ENCODE data around the gene NCAM1. TPM values are rescaled to one million over a fixed set of nuclear protein-coding genes. Genes with fewer than 3 reads are reported as not detected.

The NCAM1 gene
- total RNA-seq, 1 experiment from 2014 or later: 0.22 TPM

- BruUV-seq (replicated peaks): no TSS peak
- peaks cover 54% of the 10 kb centered on the region for H3K27me3 ChIP-seq (ENCODE audit: insufficient read depth, low read length)
These were observed 10.6 kb downstream of the NCAM1 start for GRCh38 chr11:112971827-112972226.

More at GRCh38 chr11:112971827-112972226, 10.6 kb downstream of the NCAM1 start:
- Histone ChIP-seq H3K79me2 (ENCODE audit: insufficient read depth, low read length) (no peaks in the 10 kb centered on the region), H3K9ac (ENCODE audit: low read length) (no peak overlapping the region), H3K9me2 (ENCODE audit: insufficient read depth) (no peaks in the 10 kb centered on the region), H3K4me1 (ENCODE audit: control insufficient read depth in 1 of 2, insufficient read depth in 2 of 2, low read length in 2 of 2) (no peaks in the 10 kb centered on the region), H2AFZ (ENCODE audit: low read depth, low read length, poor library complexity, severe bottlenecking) (no peak overlapping the region), H3K36me3 (ENCODE audit: control insufficient read depth in 1 of 2, insufficient read depth in 2 of 2, low read length in 2 of 2) (no peaks in the 10 kb centered on the region), H3K4me3 (replicated peaks in 1 of 2; ENCODE audit: low read depth in 1 of 2, low read length in 2 of 2) (no peak overlapping the region), H3K4me2 (ENCODE audit: low read length) (no peak overlapping the region), H3K9me3 (ENCODE audit: control insufficient read depth in 1 of 2, insufficient read depth in 1 of 2, low read depth in 1 of 2, low read length in 2 of 2) (no peaks in the 10 kb centered on the region), H4K20me1 (ENCODE audit: insufficient read depth) (no peaks in the 10 kb centered on the region), H3K27ac (ENCODE audit: low read depth, low read length) (no peak overlapping the region)
- ATAC-seq: no peak
- intact Hi-C loops (cut with micrococcal nuclease): no loop called here
- no peak for DNase-seq (ENCODE audit: low read depth, low spot score)
- no peak for TF ChIP-seq CEBPB (IDR thresholded peaks at IDR 0.05; ENCODE audit: low read depth)
- TF ChIP-seq, protein P1, sequence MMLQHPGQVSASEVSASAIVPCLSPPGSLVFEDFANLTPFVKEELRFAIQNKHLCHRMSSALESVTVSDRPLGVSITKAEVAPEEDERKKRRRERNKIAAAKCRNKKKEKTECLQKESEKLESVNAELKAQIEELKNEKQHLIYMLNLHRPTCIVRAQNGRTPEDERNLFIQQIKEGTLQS (IDR thresholded peaks at IDR 0.05): no peak
- TF ChIP-seq, protein P2, sequence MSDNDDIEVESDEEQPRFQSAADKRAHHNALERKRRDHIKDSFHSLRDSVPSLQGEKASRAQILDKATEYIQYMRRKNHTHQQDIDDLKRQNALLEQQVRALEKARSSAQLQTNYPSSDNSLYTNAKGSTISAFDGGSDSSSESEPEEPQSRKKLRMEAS (IDR thresholded peaks at IDR 0.05): no peak
- TF ChIP-seq SRF (IDR thresholded peaks at IDR 0.05; ENCODE audit: low read depth): no peak
- TF ChIP-seq TCF7L2 (IDR thresholded peaks at IDR 0.05; ENCODE audit: borderline replicate concordance, extremely low read depth, insufficient read depth, insufficient read length): no peak
- TF ChIP-seq CTCF (IDR thresholded peaks at IDR 0.05 in 2 of 3, conservative IDR thresholded peaks at IDR 0.05 in 1 of 3; ENCODE audit: borderline replicate concordance in 1 of 3, insufficient read depth in 1 of 3, low read depth in 2 of 3, low read length in 2 of 3): no peak
- no peak for TF ChIP-seq POLR2A (IDR thresholded peaks at IDR 0.05; ENCODE audit: borderline replicate concordance, extremely low read depth, insufficient read depth, insufficient read length)
- ChIA-PET CTCF (no interaction called here), RAD21 (ENCODE audit: low non-redundant PET in 1 of 2, low total read pairs in 2 of 2, uncharacterized antibody in 2 of 2, unreplicated experiment in 2 of 2) (no interaction called here), POLR2A (no interaction called here)
